HG03196 (cell line): Measurements from ENCODE around the gene OLFML2A.
A peak's percentile ranks its signal among the peaks of the same experiment; 100 is the strongest.
"Not testable (repeated sequence)": the region's sequence is repeated elsewhere in the genome, so short reads cannot be mapped to it uniquely, and the experiment has no call there.

Source experiments
- ATAC-seq: cut with Tn5 transposase; IDR thresholded peaks from one replicate; pipeline ENCODE4 v1.9.1; 2021; ENCODE audit not compliant: unreplicated experiment

OLFML2A gene

GRCh38 chr9:124760719-124761118 is 16.2 kb upstream of the OLFML2A start:
- no peak for ATAC-seq

GRCh38 chr9:124761196-124761595 is 15.7 kb upstream of the OLFML2A start:
- ATAC-seq: no peak

- ATAC-seq: no peak
These were observed 15.2 kb upstream of the OLFML2A start for GRCh38 chr9:124761710-124762109.

GRCh38 chr9:124762633-124763032 is 14.3 kb upstream of the OLFML2A start:
- ATAC-seq: no peak

GRCh38 chr9:124764774-124765438 is 12.0 kb upstream of the OLFML2A start:
- ATAC-seq: no peak

GRCh38 chr9:124765439-124765835 is 11.5 kb upstream of the OLFML2A start:
- no peak for ATAC-seq

GRCh38 chr9:124766326-124766725 is 10.6 kb upstream of the OLFML2A start:
- ATAC-seq: no peak

- ATAC-seq: no peak
These were observed 9.9 kb upstream of the OLFML2A start for GRCh38 chr9:124766815-124767554.

- no peak for ATAC-seq
These were observed 9.1 kb upstream of the OLFML2A start for GRCh38 chr9:124767821-124768220.

- no peak for ATAC-seq
These were observed 8.6 kb upstream of the OLFML2A start for GRCh38 chr9:124768334-124768733.

GRCh38 chr9:124768750-124769548 is 8.0 kb upstream of the OLFML2A start:
- ATAC-seq: no peak

GRCh38 chr9:124769549-124770358 is 7.2 kb upstream of the OLFML2A start:
- no peak for ATAC-seq

GRCh38 chr9:124770359-124771020 is 6.4 kb upstream of the OLFML2A start:
- ATAC-seq: no peak

- peak; percentile 83 for ATAC-seq
These were observed 5.7 kb upstream of the OLFML2A start, which contains the start of gene NR6A1 for GRCh38 chr9:124771021-124771866. TSS of gene NR6A1 (minus strand) at chr9:124771311.

GRCh38 chr9:124771867-124772679 is 4.9 kb upstream of the OLFML2A start:
- no peak for ATAC-seq

- not testable (repeated sequence) for ATAC-seq
These were observed 4.1 kb upstream of the OLFML2A start for GRCh38 chr9:124772877-124773276.

GRCh38 chr9:124773473-124774128 is 3.3 kb upstream of the OLFML2A start:
- no peak for ATAC-seq
